ENCODE measurements around the gene APOL5. TPM values are rescaled to one million over a fixed set of nuclear protein-coding genes. Genes with fewer than 3 reads are reported as not detected.

APOL5 gene
- total and polyA plus RNA-seq, 11 donors, result 0.07 to 0.11 TPM; not detected in 9

DNA sequence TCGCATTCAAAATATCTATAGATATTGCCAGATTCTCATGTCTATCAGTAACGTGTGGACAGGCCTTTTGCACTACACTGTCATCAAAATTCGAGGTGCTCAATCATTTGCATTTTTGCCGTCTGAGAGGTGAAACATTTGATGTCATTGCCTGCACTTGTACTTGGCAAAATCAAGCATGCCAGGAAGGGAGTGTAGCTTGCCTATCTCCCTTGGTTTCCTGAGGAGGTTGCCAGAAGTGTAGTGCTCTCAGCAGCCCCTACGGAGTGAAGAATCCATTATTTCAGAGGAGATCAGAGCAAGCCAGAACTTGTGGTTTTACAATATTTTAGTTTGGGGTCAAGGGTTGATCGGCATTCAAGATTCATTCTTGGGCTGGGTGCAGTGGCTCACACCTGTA lies 30.2 kb upstream of the APOL5 start:
- Histone ChIP-seq H3K4me3 (no peak overlapping the region), H3K4me1 (peaks cover 0 to 6% (median 0%) of the 10 kb centered on the region in 12 donors), H3K36me3 (no peaks in the 10 kb centered on the region), H3K27me3 (no peaks in the 10 kb centered on the region), H3K9me3 (no peaks in the 10 kb centered on the region), H3K27ac (no peak overlapping the region)
- no peak for DNase-seq
- ATAC-seq, result no peak
- 68 to 78% (median 72%) methylated on average over 6 of the region's 6 CpGs for WGBS, 4 donors
- TF ChIP-seq POLR2A (IDR thresholded peaks at IDR 0.05), result no peak
- TF ChIP-seq, protein P1, sequence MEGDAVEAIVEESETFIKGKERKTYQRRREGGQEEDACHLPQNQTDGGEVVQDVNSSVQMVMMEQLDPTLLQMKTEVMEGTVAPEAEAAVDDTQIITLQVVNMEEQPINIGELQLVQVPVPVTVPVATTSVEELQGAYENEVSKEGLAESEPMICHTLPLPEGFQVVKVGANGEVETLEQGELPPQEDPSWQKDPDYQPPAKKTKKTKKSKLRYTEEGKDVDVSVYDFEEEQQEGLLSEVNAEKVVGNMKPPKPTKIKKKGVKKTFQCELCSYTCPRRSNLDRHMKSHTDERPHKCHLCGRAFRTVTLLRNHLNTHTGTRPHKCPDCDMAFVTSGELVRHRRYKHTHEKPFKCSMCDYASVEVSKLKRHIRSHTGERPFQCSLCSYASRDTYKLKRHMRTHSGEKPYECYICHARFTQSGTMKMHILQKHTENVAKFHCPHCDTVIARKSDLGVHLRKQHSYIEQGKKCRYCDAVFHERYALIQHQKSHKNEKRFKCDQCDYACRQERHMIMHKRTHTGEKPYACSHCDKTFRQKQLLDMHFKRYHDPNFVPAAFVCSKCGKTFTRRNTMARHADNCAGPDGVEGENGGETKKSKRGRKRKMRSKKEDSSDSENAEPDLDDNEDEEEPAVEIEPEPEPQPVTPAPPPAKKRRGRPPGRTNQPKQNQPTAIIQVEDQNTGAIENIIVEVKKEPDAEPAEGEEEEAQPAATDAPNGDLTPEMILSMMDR (IDR thresholded peaks at IDR 0.05), result no peak
- intact Hi-C loops (cut with DNase I), result loop anchor here in 1 of 10 donors (10.0 kb wide), 1 partner anchor 47 kb away; no protein-coding TSS in a partner anchor

- WGBS, 4 donors, result 78 to 86% (median 79%) methylated on average over 10 of the region's 10 CpGs
- intact Hi-C loops (cut with DNase I), result loop anchor here in 1 of 10 donors (10.0 kb wide), 1 partner anchor 46 kb away; no protein-coding TSS in a partner anchor
- H3K36me3 ChIP-seq, result no peaks in the 10 kb centered on the region
- H3K9me3 ChIP-seq, result no peaks in the 10 kb centered on the region
- H3K4me1 ChIP-seq, result peaks cover 0 to 6% (median 0%) of the 10 kb centered on the region in 12 donors
- ATAC-seq, result no peak
- no peak for DNase-seq
- TF ChIP-seq, protein P1 (IDR thresholded peaks at IDR 0.05), result no peak
- no peak for TF ChIP-seq POLR2A (IDR thresholded peaks at IDR 0.05)
- no peak overlapping the region for H3K27ac ChIP-seq
- no peak overlapping the region for H3K4me3 ChIP-seq
- no peaks in the 10 kb centered on the region for H3K27me3 ChIP-seq
Measured at GRCh38 chr22:35688913-35689675, 28.6 kb upstream of the APOL5 start.

- WGBS, 4 donors, result 48 to 71% (median 55%) methylated on average over 1 of the region's 1 CpG
- Histone ChIP-seq H3K4me1 (no peaks in the 10 kb centered on the region), H3K27ac (no peak overlapping the region), H3K27me3 (no peaks in the 10 kb centered on the region), H3K9me3 (no peaks in the 10 kb centered on the region), H3K36me3 (no peaks in the 10 kb centered on the region), H3K4me3 (no peak overlapping the region)
- TF ChIP-seq, protein P1 (IDR thresholded peaks at IDR 0.05), result no peak
- TF ChIP-seq POLR2A (IDR thresholded peaks at IDR 0.05), result no peak
- ATAC-seq, result no peak
- intact Hi-C loops (cut with DNase I), result no loop called here
- DNase-seq, result no peak
Measured at GRCh38 chr22:35690001-35690400, 27.7 kb upstream of the APOL5 start.

GRCh38 chr22:35695202-35695601 lies 22.5 kb upstream of the APOL5 start:
- intact Hi-C loops (cut with DNase I), result no loop called here
- Histone ChIP-seq H3K4me1 (no peaks in the 10 kb centered on the region), H3K36me3 (no peaks in the 10 kb centered on the region), H3K9me3 (no peaks in the 10 kb centered on the region), H3K4me3 (no peak overlapping the region), H3K27me3 (no peaks in the 10 kb centered on the region), H3K27ac (no peak overlapping the region)
- WGBS, 4 donors, result 80 to 86% (median 84%) methylated on average over 10 to 13 of the region's 13 CpGs
- DNase-seq, result no peak
- ATAC-seq, result no peak
- TF ChIP-seq, protein P1 (IDR thresholded peaks at IDR 0.05), result no peak
- no peak for TF ChIP-seq POLR2A (IDR thresholded peaks at IDR 0.05)
